Measurements from ENCODE around the gene VN1R5. TPM values are rescaled to one million over a fixed set of nuclear protein-coding genes. Genes with fewer than 3 reads are reported as not detected.
A peak's percentile ranks its signal among the peaks of the same experiment; 100 is the strongest.

VN1R5 gene
- total RNA-seq, 1 donor from 2014 or later = not detected

- peaks cover 23% of the 10 kb centered on the region for H3K36me3 Mint-ChIP-seq (ENCODE audit: low read depth, unreplicated experiment)
- no peak overlapping the region for H3K4me3 Mint-ChIP-seq (ENCODE audit: unreplicated experiment)
- H3K4me1 Mint-ChIP-seq (ENCODE audit: unreplicated experiment) = peaks cover 11% of the 10 kb centered on the region
- no peak overlapping the region for H3K27ac Mint-ChIP-seq (ENCODE audit: unreplicated experiment)
- no peaks in the 10 kb centered on the region for H3K9me3 Mint-ChIP-seq (ENCODE audit: unreplicated experiment)
- TF ChIP-seq CTCF (IDR thresholded peaks at IDR 0.05; ENCODE audit: unreplicated experiment) = no peak
- no peak for DNase-seq (ENCODE audit: low spot score)
- H3K27me3 Mint-ChIP-seq (ENCODE audit: unreplicated experiment) = peaks cover 7% of the 10 kb centered on the region
These were observed 39.9 kb downstream of the VN1R5 start for GRCh38 chr1:247295746-247296145.

GRCh38 chr1:247296599-247297180 is 40.8 kb downstream of the VN1R5 start:
- no peak overlapping the region for H3K4me3 Mint-ChIP-seq (ENCODE audit: unreplicated experiment)
- peaks cover 11% of the 10 kb centered on the region for H3K27me3 Mint-ChIP-seq (ENCODE audit: unreplicated experiment)
- no peak for DNase-seq (ENCODE audit: low spot score)
- H3K36me3 Mint-ChIP-seq (ENCODE audit: low read depth, unreplicated experiment) = peaks cover 23% of the 10 kb centered on the region
- H3K4me1 Mint-ChIP-seq (ENCODE audit: unreplicated experiment) = peaks cover 11% of the 10 kb centered on the region
- no peak for TF ChIP-seq CTCF (IDR thresholded peaks at IDR 0.05; ENCODE audit: unreplicated experiment)
- H3K27ac Mint-ChIP-seq (ENCODE audit: unreplicated experiment) = no peak overlapping the region
- H3K9me3 Mint-ChIP-seq (ENCODE audit: unreplicated experiment) = no peaks in the 10 kb centered on the region

- Mint-ChIP-seq H3K4me3 (ENCODE audit: unreplicated experiment) (peak overlapping the region; percentile 72), H3K27ac (ENCODE audit: unreplicated experiment) (peak overlapping the region; percentile 57), H3K27me3 (ENCODE audit: unreplicated experiment) (peaks cover 13% of the 10 kb centered on the region), H3K36me3 (ENCODE audit: low read depth, unreplicated experiment) (peaks cover 30% of the 10 kb centered on the region), H3K9me3 (ENCODE audit: unreplicated experiment) (no peaks in the 10 kb centered on the region), H3K4me1 (ENCODE audit: unreplicated experiment) (peaks cover 8% of the 10 kb centered on the region)
- no peak for DNase-seq (ENCODE audit: low spot score)
- no peak for TF ChIP-seq CTCF (IDR thresholded peaks at IDR 0.05; ENCODE audit: unreplicated experiment)
These were observed 41.6 kb downstream of the VN1R5 start for GRCh38 chr1:247297263-247298123.

GRCh38 chr1:247298124-247298481 is 42.2 kb downstream of the VN1R5 start:
- Mint-ChIP-seq H3K27me3 (ENCODE audit: unreplicated experiment) (peaks cover 13% of the 10 kb centered on the region), H3K9me3 (ENCODE audit: unreplicated experiment) (no peaks in the 10 kb centered on the region), H3K27ac (ENCODE audit: unreplicated experiment) (peak overlapping the region; percentile 57), H3K4me3 (ENCODE audit: unreplicated experiment) (no peak overlapping the region), H3K36me3 (ENCODE audit: low read depth, unreplicated experiment) (peaks cover 36% of the 10 kb centered on the region), H3K4me1 (ENCODE audit: unreplicated experiment) (peaks cover 5% of the 10 kb centered on the region)
- DNase-seq (ENCODE audit: low spot score) = no peak
- no peak for TF ChIP-seq CTCF (IDR thresholded peaks at IDR 0.05; ENCODE audit: unreplicated experiment)

- DNase-seq (ENCODE audit: low spot score) = no peak
- Mint-ChIP-seq H3K27me3 (ENCODE audit: unreplicated experiment) (peaks cover 13% of the 10 kb centered on the region), H3K4me3 (ENCODE audit: unreplicated experiment) (peak overlapping the region; percentile 11), H3K4me1 (ENCODE audit: unreplicated experiment) (peaks cover 5% of the 10 kb centered on the region), H3K9me3 (ENCODE audit: unreplicated experiment) (no peaks in the 10 kb centered on the region), H3K36me3 (ENCODE audit: low read depth, unreplicated experiment) (peaks cover 42% of the 10 kb centered on the region), H3K27ac (ENCODE audit: unreplicated experiment) (no peak overlapping the region)
- no peak for TF ChIP-seq CTCF (IDR thresholded peaks at IDR 0.05; ENCODE audit: unreplicated experiment)
These were observed 42.8 kb downstream of the VN1R5 start for GRCh38 chr1:247298701-247299100.
